ENCODE results near the gene AOPEP.

Gene AOPEP

GRCh38 chr9:94717761-94718160 lies 8.7 kb upstream of the AOPEP start:
- no peak for DNase-seq

DNA sequence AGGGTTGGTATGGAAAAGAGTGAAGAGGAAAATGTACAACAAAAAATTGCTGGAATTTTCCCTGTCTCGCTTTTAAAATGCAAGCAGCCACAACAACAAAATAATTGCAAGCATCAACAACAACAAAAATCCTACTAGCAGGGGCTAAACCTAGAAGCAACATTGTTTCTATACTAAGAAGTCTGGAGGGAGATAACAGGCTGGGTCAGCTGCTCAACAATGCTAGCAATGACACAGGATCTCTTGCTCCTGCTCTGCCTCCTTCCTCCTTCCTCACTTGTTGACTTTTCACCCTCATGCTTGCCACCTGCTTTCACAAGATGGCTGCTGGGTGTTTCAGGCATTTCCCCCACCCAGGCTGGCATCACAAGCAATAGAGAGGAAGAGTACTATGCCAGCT lies 7.6 kb upstream of the AOPEP start:
- DNase-seq, result no peak

DNA sequence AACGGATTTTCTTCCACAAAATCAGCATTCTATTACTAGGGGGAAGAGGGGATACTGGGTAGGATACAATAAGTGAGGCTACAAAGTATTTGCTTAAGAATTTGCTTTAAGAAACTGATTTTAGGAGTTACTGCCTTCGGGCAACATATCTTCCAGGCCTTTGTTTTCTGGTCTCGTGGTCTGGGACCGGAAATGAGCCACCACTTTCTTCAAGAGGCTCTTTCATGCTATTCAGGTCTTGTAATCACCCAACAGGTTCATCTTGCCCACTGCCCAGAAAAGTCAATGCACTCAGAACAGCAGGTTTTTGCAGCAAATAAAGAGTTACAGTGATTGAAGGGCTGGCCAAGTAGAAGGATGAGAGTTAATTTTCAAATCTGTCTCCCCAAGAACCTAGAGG lies 6.6 kb upstream of the AOPEP start:
- DNase-seq, result no peak

- no peak for DNase-seq
Measured at GRCh38 chr9:94720846-94721549, 5.5 kb upstream of the AOPEP start.

GRCh38 chr9:94721754-94722153 lies 4.7 kb upstream of the AOPEP start:
- no peak for DNase-seq

DNA sequence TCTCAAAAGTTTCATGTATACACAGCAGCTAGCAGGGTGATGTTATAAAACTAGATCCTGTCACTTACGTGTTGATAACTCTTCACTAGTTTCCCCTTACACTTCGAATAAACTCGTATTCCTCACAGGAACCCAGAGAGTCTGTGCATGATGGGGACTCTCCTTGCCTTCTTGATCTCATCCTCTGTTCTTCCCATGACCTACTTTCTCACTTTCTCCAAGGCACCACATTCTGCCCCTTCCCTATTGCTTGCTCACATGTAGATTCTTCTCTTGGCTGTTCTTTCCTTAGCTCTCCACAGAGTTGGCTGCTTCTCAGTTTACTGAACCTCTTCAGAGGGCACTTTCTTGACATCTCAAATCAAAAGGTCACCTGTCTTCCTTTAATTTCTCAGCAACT lies 1.2 kb upstream of the AOPEP start:
- DNase-seq, result no peak

DNA sequence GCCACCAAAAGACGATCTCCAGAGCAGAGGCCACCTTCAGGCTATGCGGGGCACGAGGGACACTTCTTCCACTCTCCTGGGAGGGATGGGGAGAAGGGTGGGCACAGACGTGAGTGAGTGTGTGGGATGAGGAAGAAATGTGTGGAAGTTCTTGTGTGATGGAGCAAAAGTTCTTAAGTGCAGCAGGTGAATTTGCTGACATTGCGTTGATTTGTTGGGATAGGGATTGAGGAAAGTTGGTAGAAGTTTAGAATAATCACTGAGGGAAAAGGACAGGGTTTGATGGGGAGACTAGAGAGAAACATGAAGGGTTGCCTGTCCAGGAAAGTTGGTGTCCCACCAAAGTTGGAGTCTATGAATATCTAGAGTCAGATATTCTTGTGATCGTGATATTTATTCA lies 2.2 kb downstream of the AOPEP start:
- DNase-seq, result no peak

DNA sequence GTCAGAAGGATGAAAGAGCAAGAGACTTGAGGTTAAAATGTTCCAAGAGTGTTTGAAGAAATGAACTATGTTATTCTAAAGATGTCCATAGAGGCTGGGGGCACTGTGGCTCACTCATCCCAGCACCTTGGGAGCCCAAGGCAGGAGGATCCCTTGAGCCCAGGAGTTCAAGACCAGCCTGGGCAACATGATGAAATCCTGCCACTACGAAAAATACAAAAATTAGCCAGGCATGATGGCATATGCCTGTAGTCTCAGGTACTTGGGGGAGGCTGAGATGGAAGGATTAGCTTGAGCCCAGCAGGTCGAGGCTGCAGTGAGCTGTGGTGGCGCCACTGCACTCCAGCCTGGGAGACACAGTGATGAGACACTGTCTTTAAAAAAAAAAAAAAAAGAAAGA lies 2.7 kb downstream of the AOPEP start:
- no peak for DNase-seq

DNA sequence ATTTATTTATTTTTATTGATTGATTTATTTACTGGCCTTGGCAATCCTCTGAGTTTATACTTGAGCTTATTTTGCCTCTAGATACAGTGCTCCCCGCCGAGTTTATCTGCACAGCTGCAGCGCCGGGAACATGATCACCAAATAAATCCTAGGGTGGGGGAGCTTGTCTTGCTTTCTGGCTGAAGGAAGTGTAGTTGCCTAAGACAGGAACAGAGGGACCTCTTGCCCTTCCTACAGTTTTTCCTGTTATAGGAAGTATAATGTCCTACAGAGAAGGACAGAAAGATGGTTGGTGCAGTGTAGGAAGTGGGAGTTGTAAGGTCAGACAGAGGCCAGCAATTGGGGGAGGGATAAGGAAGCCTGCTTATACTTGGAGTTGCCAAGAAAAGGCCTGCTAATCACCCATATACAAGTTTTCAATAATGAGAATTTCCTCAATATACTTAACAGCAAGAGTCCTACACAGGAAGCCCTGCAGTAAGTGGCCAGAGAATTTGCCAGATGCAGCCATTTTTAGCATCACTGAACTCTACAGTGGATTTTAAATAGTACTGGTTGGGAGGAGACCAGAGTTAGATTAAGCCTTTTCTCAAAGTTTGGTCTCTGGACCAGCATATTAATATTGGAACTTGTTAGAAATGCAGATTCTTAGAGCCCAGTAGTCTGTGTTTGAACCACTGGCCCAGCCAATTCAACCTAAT lies 7.7 kb downstream of the AOPEP start:
- DNase-seq, result no peak

GRCh38 chr9:94736759-94737158 lies 10.3 kb downstream of the AOPEP start:
- DNase-seq, result no peak

DNA sequence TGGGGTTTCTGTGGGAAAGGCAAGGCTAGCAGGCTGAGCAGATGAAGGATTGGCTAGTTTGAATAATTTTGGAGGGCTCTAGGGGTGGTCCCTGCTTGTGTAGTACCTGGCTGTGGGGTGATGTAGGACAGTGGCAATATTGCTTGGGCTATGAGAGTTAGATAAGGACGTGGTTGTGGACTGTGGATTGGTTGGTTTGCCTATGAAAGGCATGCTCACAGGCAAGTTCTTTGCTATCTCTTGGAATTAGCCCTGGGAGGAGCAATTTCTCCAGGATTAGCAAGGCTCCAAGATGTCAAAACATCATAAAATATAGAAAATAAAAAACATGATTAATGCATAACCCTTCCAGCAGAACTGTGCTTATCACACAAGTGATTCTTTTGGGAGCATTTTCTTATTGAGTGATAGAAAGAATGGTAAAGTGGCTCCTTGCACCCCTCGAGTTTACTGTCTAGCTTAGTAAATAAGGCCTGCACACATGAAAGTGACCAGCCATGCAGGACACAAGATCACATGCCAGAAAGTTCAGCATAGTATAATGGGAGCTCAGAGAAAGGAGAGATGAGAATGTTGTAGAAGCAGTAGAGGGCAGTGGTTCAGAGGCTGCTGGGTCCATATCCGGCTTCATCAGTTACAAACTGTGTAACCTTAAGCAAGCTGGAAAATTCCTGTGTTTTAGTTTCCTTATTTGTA lies 13.8 kb downstream of the AOPEP start:
- no peak for DNase-seq

- no peak for DNase-seq
Measured at GRCh38 chr9:94741866-94742265, 15.4 kb downstream of the AOPEP start.

DNA sequence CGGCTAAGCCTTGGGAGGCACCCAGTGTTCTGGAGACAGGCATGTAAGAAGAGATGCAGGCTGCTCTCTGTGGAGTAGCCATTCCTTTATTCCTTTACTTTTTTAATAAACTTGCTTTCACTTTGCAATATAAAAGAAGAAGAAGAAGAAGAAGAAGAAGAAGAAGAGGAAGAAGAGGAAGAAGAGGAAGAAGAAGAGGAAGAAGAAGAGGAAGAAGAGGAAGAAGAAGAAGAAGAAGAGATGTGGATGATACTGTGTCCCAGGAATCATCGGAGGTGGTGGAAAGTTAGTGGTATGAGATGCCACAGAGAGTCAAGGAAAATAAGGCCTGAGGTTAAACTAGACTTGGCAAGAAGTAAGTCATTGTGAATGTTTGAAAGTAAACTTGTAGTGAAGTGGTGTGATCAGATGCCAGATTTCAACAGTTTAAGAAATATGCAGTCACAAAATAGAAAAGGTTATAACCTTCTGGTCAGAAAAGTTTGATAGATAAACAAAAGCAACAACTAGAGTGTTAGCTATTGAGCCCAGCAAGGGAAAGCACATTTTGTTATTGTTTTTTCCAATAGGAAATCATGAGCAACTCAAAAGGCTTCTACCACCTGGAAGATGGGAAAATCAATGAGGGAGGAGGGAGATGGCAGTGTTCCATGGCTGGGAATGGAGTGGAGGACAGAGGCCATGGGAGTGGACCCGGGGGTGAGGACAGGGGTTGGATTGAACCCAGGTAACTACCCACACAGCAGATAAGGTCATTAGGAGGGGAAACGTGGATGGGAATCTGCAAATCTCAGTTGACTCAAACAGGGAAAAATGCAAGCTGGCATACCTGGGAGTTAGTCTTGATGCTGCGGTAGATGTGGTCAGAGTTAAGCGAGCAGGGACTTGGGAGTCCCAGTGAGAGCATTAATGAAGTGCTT lies 16.8 kb downstream of the AOPEP start:
- DNase-seq, result no peak

DNA sequence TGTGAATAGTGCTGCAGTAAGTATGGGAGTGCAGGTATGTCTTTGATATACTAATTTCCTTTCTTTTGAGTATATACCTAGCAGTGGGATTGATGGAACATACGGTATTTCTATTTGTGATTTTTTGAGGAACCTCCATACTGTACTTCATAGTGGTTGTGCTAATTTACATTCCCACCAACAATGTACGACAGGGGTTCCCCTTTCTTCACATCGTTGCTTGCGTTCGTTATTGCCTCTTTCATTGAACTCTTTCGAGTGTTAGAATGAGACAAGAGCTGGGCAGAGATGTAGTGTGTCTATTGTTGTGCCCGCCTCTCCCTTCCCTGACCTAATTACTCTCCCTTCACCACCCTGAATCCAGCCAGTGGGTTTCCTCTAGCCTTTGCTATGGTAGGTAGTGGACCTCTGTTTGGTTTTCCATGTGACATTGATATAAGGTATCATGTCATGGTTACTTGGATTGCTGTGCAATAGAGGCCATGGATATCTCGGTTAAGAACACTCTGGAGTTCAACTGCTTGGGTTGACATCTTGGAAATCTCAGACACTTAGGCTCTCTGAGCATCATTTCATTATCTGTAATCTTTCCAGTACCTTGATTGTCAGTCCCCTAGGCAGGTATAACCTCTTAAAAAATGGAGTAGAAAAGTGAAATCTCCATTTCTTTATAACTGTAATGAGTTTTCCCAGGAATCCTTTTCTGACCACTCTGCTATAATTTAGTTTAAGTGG lies 19.5 kb downstream of the AOPEP start:
- DNase-seq, result no peak

- no peak for DNase-seq
Measured at GRCh38 chr9:94746541-94747370, 20.3 kb downstream of the AOPEP start.

GRCh38 chr9:94754976-94755475 lies 28.5 kb downstream of the AOPEP start:
- DNase-seq, result no peak

DNA sequence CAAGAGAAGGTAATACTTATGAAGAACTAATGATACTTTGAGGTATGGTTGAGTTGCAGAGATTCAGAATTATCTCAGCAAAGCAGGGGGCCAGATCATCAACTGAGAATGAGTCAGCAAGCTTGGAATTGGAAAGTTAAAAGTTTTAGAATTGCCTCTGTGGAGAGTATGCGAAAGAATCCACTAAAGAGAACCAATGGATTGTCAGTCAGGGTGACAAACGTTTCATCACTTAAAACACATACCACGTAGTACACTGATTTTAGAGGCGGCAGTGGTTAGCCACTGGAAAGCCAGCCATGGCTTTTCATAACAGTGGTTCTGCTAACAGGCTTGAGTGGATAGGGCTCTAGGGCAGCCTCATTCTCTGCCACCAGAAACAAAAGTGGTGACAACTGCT lies 30.7 kb downstream of the AOPEP start:
- no peak for DNase-seq

DNA sequence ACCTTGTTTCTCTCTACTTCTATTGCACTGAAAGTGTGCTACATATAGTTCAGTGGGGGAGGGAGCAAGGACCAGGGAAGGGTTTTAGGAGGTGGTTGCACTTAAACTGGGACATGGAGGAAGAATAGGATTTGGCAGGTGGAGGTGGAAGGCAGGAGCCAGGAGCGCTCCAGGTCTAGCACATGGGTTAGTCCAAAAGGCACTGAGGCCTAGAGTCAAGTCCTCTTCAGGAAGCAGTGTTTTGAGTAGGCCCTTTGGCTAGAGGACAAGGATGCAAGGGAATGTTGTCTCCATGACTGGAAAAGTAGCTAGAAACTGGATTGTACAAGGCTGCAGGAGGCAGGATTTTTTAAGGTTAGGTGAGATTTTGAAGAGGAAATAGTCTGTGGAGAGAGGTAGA lies 31.5 kb downstream of the AOPEP start:
- no peak for DNase-seq

DNA sequence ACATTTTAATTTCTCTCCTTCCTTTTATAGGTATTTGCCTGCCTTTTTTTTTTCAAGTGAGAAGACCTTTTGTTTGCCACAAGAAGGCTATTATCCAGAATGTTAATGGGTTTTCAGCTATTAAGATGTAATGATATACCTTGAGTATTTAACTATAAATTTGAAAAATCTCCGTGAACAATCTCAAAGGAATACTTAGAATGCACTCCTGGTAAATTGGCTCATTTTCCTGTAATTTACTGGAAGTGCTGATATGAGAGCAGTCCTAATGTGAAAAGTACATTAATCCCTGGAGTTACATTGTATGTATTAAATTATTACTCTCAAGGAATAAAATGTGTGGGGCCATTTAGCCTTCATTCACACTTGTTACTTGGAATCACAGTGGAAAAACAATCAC lies 32.4 kb downstream of the AOPEP start:
- DNase-seq, result no peak

- DNase-seq, result no peak
Measured at GRCh38 chr9:94760010-94760409, 33.5 kb downstream of the AOPEP start.

GRCh38 chr9:94760660-94761059 lies 34.2 kb downstream of the AOPEP start:
- DNase-seq, result no peak

Data from C1 segment of cervical spinal cord (tissue), 14 donors.